ENCODE results near the gene LRRC39.
"Not testable (repeated sequence)": the region's sequence is repeated elsewhere in the genome, so short reads cannot be mapped to it uniquely, and the experiment has no call there.

LRRC39 gene

DNA sequence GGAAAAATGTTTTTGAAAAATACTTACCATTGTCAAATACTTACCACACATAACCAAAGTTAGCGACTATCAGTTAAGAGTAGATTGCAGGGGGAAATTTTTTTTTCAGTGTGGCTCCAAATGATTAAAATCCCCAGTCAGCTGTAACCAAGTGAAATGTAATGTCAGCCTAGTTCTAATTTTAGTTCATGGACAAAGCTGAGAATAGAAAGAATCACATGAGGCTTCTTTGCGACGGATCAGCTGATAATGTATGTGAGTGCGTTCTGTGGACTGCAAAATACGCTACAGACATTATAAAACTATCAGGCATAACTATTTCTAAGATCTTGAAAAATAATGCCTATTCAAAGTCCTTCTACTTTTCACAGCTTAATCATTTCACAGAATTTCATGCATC is at the start of gene LRRC39:
LRRC39 (minus strand) TSS at position 166 of the 400 bp plus-strand sequence. CDS start 9,740 bp downstream, outside the sequence.
- DNase-seq = no peak

DNA sequence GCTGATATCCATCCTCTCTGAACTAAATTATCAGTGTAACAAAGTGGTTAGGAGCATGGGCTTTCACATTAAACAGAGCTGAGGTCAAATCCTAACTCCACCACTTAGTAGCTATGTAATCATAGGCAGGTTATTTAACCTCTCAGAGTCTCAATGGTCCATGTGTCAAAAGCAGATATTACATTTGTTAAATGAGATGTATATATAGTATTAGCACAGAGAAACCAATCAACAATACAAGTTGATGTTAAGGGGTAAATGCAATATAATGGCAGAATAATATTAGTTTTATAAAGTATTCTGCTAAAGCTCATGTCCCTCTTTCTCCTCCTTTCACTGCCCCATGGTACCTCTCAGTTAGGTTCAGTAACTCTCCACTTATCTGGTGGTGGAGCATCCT is 44.4 kb upstream of the LRRC39 start:
- DNase-seq = no peak

DNA sequence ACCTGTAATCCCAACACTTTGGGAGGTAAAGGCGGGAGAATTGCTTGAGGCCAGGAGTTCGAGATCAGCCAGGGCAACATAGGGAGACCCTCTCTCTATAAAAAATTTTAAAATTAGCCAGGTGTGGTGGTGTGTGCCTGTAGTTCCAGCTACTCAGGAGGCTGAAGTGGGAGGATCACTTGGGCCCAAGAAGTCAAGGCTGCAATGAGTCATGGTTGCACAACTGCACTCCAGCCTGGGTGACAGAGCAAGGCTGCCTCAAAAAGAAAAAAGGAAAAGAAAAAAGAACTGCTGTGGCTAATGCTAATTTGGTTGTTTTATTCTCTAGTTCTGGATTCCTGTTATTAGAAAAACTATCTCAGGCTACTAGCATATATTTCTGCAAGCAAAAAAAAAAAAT is 41.8 kb upstream of the LRRC39 start:
- DNase-seq = no peak

DNA sequence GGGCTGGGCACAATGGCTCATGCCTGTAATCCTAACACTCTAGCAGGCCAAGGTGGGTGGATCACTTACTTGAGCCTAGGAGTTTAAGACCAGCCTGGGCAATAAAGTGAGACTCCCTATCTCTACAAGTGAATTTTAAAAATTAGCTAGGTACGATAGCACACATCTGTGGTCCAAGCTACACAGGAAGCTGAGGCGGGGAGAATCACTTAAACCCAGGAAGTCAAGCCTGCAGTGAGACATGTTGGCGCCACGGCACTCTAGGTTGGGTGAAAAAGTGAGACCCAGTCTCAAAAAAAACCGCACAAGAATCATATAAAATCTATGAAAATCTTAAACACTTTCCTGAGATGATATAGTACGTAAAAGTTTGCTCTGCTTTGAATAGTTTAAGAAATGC is 41.4 kb upstream of the LRRC39 start:
- no peak for DNase-seq

DNA sequence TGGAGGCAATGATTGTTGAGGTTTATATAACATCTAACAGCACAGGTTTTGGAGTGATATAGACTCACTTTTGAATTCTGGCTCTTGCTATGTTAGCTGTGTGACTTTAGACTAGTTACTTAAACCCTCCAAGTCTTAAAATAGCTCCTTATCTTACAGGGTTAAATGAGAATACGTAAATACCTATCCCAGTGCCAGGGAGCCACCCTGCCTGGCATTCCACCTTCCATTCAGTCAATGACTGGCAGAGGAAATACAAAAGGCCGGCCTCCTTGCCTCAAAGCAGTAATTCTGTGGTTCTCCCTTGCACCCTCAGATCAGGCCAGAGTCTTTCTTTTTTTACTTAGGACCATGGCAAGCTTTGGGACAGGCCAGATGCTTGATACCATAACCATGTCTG is 39.8 kb upstream of the LRRC39 start:
- no peak for DNase-seq

DNA sequence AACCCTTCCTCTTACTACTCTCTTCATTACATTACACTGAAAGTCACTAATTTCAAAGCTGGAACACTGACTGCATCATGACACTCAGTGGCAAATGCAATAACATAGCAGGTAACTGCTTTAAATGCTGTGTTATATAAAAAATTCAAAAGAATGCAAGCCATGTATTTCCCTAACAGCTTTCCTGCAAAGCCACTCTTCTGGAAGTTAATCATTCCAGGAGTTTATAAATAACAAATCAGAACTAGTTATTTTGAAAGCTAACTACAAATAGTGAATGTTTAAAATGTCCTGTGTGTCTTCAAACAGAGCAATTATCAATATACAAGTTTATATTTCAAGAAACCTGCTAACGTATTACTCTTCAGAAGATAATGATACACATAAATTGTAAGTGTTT is 37.0 kb upstream of the LRRC39 start:
- DNase-seq = no peak

DNA sequence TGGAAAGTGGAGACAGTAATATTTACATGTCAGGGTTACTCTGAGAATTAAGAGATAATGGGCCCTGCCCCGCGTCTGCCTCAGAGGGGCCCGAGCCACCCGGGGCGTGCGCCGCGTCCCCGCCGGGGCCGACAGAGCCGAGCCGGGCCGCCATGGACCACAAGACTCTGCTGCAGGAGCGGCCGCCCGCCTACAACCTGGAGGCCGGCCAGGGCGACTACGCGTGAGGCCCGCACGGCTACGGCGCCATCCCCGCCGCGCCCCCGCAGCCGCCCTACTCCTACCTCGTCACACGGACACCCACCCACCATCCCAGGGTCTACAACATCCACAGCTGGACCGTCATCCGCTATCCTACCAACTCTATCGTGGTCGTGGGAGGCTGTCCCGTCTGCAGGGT is 35.1 kb upstream of the LRRC39 start:
- no peak for DNase-seq

DNA sequence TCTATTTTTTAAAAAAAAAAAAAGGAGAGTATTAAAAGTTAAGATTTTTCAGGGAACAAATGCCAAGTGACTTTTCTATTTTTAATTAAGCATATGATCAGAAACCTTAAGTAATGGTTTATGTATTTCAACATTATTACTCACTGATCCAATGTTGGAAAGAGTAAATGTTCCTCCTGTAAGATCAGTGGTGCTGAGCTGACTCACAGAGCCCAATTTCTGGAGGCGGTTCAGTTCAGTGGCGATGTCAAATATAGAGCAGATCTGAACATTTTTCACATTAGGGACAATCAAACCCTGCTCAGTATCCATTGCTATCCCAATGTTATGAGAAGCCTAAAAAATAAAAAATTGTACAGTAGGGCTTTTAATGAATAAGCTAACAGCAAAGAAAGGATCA is 28.2 kb upstream of the LRRC39 start:
- DNase-seq = no peak

DNA sequence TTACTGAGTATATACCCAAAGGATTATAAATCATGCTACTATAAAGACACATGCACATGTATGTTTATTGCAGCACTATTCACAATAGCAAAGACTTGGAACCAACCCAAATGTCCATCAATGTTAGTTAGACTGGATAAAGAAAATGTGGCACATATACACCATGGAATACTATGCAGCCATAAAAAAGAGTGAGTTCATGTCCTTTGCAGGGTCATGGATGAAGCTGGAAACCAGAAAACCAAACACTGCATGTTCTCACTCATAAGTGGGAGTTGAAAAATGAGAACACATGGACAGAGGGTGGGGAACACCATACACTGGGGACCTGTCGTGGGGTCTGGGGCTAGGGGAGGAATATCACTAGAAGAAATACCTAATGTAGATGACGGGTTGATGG is 27.5 kb upstream of the LRRC39 start:
- not testable (repeated sequence) for DNase-seq

DNA sequence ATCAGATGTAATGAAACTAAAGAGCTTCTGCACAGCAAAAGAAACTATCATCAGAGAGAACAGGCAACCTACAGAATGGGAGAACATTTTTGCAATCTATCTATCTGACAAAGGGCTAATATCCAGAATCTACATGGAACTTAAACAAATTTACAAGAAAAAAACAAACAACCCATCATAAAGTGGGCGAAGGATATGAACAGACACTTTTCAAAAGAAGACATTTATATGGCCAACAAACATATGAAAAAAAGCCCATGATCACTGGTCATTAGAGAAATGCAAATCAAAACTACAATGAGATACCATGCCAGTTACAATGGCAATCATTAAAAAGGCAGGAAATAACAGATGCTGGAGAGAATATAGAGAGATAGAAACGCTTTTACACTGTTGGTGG is 27.0 kb upstream of the LRRC39 start:
- DNase-seq = not testable (repeated sequence)

DNA sequence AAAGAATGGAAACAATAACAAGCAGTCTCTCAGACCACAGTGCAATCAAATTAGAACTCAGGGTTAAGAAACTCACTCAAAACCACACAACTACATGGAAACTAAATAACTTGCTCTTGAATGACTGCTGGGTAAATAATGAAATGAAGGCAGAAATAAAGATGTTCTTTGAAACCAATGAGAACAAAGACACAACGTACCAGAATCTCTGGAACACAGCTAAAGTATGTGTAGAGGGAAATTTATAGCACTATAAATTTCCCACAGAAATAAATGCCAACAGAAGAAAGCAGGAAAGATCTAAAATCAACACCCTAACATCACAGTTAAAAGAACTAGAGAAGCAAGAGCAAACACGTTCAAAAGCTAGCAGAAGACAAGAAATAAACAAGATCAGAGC is 24.6 kb upstream of the LRRC39 start:
- not testable (repeated sequence) for DNase-seq

DNA sequence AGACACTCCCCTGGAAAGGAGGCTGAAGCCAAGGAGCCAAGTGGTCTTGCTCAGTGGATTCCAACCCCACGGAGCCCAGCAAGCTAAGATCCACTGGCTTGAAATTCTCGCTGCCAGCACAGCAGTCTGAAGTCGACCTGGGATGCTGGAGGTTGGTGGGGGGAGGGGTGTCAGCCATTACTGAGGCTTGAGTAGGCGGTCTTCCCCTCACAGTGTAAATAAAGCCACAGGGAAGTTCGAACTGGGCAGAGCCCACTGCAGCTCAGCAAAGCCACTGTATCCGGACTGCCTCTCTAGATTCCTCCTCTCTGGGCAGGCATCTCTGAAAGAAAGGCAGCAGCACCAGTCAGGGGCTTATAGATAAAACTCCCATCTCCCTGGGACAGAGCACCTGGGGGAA is 22.0 kb upstream of the LRRC39 start:
- not testable (repeated sequence) for DNase-seq

DNA sequence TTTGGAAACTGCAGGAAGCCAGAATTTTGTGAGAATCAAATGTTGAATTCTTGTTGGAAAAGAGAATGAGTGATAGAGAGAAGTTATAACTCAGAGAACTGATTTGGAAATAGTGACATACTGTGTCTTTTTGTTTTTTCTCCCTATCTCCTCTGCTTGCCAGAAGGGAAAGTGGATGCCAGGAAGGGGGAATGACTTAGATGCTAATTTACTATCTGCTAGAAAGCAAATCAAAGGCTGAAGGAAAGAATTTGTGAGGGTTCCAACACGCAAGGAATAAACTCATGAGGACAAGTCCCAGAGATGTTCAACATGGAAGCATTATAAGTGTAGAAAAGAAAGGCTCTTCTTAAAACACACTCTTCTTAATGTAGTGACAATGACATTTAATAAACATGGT is 20.5 kb upstream of the LRRC39 start:
- DNase-seq = no peak

DNA sequence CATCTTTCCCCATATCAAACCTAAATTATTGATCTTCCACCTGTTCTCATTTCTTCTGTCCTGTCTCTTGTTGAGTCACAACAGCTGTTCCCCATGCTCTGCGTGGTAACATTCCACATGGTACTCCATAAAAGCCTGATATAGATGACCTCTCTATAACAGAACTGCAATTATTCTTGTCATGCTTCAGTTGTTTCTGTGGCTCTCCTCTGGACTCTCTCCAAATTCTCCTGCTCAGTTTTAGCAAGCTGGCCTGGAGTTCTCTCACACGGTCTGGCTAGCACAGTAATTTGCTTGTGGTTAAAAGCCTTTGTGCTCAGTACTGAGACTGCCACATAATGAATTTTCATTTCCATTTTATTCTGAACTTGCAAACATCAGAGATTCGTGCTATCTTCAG is 10.6 kb upstream of the LRRC39 start:
- no peak for DNase-seq

DNA sequence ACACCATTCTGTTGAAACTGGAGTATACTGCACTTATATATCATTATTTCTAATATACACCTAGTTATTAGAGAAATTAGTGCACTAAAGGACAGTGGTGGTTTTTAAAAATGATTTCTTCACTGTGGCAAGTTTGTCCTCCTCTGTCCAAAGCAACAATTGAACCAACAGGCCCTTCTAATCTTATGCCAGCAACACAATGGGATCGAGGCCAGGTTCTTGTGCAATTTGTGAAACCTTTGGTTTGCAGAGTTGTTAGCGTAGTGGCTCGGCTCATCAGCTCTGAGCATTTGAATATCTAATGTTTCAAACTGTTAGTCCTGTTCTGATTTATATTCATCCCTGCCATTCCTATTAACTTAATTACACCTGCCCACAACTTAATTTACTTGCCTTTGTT is 9.9 kb upstream of the LRRC39 start:
- DNase-seq = no peak

DNA sequence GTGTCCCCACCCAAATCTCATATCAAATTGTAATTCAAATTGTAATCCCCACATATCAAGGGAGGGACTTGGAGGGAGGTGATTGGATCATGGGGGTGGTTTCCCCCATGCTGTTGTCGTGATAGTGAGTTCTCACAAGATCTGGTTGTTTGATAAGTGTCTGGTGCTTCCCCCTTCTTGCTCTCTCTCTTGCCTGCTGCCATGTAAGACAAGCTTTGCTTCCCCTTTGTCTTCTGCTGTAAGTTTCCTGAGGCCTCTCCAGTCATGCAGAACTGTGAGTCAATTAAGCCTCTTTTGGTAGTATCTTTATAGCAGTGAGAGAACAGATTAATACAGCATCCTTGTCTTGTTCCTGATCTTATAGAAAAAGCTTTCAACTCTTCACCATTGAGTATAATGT is 6.5 kb upstream of the LRRC39 start:
- no peak for DNase-seq

DNA sequence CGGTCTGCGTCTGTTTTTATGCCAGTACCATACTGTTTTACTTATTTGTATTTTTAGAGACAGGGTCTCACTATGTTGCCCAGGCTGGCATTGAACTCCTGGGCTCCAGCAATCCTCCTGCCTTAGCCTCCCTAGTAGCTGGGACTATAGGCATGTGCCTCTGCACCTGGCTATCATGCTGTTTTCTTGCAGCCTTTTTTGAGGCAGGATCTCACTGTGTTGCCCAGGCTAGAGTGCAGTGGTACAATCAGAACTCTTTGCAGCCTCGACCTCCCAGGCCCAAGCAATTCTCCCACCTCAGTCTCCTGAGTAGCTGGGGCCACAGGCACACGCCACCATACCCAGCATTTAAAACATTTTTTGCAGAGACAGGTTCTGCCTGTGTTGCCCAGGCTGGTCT is 5.3 kb upstream of the LRRC39 start:
- DNase-seq = no peak

DNA sequence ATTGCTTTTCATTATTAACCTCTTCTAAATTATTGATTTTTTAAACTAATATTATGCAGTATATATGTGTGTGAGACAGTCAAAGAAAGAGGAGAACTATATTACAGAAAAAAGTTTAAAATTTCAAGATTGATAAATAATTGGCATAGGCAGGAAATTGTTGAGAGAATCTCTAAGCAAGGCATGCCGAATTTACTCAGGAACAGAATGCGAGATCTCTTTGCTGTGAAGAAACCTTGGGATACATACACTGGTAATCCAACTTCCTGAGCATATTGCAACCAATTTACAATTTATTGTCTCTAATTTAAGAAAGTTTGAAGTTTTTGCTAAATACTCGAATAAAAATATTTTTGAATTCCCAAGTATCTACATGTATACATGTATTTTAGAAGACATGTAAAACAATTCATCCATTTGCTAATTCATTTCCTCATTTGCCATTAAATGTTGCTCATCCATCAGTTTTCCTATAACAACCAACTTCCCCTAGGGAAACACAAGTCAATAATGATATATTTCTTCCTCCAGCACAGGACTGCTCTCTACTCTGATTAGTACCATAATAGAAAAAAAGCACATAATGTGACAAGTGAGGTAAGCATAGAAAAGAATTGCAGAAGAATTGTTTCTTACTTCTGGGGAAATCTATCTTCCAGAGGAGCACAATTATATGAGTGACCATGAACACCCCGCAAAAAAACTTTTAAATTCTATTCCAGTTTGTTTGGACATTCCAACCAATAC is 588 bp downstream of the LRRC39 start:
- DNase-seq = no peak

DNA sequence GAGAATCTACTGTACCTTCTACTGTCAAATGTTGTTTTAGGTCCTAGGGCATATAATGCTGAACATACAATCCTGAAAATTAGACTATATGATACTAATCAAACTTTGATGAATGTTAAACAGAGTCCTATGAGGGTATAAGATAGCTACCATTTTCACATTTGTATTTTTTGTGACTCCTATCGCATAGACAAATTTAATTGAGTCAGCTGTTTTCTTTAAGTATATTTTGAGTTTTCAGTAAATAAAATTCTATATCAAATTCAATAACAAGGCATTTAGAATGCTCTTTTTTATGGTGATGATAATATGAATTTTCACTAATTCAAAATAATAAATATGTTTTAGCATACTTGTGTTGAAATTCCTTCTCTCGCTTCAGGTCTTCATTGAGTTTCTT is 10.0 kb downstream of the LRRC39 start:
- DNase-seq = no peak

DNA sequence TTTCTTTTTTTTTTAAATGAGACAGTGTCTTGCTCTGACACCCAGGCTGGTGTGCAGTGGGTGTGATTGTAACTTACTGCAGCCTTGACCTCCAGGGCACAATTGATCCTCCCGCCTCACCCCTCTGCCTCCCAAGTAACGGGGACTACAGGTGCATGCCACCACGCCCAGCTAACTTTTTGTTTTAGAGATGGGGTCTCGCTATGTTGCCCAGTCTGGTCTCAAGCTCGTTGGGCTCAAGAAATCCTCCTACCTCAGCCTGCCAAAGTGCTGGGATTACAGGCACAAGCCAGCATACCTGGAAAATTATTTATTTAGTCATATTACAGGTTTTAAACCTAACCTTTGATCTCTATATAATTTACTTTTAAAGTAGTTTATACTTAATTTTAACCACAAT is 13.4 kb downstream of the LRRC39 start:
- no peak for DNase-seq

DNA sequence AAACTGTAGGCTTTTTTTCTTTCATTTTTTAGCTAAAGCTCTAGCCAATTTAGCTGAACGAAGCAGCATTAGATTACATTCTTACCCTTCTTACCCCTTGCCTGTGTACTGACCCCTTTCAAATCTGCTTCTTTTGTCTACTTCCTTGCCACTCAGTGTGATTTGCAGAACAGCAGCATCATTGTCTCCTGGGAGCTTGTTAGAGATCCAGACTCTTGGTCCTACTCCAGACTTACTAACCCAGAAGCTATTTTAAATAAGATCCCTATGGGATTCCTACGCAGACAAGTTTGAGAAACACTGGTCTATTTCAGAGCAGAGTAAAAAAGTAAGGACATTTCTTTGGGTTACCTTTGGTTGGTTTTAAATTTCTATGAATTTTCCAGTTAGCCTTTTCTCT is 13.8 kb downstream of the LRRC39 start:
- DNase-seq = no peak

DNA sequence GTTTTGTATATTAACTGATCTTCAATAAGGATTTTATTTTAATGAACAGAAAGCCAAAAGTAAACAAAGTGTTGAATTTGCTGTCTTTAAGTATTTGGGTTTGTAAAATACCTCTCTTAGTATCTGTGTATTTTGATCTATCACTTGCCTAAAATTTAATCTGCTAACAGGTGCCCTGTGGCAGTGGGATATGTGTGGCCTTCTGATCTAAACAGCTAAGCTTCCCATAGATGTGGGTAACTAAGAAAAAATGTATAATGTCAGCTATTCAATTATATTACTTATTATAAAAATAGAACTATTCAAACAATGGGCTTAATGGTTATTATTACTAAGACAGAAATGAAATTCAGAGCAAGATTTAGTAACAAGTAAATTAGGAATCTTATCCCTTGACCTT is 15.2 kb downstream of the LRRC39 start:
- no peak for DNase-seq

DNA sequence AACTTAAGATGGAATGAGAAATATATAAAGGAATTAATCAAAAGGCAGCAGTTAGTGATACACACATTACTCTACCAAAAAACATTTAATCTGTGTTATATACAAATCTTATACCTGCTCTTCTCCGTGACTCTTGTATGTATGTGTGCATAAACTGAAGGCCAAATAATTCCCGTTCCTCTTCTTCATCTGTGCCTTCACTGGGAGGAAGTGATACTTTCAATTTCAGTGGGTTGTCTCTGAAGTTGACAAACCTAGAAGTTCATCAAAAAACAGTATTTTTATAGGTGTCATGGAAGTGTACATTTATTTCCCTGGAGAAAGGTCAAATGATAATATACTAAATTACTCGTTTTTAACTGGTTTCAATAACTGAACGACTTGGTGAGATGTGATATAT is 25.8 kb downstream of the LRRC39 start:
- no peak for DNase-seq

DNA sequence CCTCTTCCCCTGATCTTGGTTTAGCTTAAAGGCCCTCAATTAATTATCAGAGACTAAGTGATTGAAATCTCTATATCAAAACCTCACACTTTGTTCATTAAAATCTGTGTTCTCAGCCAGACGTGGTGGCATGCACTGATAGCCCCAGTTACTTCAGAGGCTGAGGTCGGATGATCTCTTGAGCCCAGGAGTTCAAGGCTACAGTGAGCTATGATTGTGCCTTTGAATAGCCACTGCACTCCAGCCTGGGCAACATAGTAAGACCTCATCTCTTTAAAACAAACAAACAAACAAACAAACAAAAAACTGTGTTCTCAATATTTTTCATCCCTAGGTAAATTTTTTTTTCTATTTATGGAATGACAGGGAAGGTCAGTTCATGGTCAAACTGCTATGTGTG is 26.4 kb downstream of the LRRC39 start:
- no peak for DNase-seq

DNA sequence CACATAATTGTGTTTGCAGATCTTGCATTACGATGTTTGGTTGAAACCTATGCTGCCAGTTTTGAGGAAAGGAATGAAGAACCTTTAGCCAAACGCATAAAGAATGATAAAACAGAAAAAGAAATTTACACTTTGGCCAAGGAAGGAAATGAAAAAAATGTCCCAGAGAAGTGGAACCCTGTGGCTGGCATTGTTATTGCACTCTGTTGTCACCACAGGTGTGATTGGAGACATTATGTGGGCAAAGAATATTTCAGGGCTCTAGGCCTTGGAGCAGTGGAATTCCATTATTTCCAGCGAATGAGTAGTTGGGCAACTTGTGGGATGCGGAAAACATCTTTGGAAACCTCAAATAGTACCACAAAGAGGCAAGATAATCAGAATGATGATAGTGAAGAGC is 30.2 kb downstream of the LRRC39 start:
- no peak for DNase-seq

DNA sequence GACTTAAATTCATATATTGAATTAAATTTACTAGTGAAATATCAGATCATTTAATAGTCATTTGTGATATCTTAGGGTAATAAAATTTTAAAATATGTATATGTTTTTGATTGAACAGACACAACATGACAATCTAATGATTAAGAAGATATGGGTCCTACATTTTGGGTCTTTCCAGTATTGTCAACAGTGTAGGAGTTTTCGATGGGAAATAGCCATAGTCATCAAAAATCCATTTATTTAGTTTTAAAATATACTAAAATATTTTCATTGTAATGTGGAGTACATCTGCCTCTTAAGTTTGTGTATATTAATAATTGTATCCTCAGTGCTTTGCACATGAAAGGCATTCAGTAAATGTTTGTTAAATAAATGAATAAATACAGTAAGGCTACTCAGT is 31.1 kb downstream of the LRRC39 start:
- DNase-seq = no peak
